GM19438 (cell line): ENCODE data around the gene NADSYN1.

ENCODE experiments used
- ATAC-seq: cut with Tn5 transposase; IDR thresholded peaks from one replicate; pipeline ENCODE4 v1.9.1; 2021; ENCODE audit warnings: low read depth; ENCODE audit not compliant: unreplicated experiment

Gene NADSYN1

DNA sequence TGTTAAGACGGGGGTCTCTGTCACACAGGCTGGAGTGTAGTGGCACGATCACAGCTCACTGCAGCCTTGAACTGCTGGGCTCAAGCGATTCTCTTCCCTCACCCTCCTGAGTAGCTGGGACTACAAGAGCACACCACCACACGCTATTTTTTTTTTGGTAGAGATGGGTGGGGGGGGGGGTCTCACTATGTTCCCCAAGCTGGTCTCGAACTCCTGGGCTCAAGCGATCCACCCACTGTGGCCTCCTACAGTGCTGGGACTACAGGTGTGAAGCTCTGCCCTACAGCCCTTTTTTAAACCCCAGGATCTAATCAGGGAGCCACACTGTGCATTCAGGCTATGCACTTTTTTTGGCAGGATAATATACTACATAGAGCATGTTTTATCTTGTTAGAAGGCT, 3.4 kb upstream of the NADSYN1 start:
- no peak for ATAC-seq

DNA sequence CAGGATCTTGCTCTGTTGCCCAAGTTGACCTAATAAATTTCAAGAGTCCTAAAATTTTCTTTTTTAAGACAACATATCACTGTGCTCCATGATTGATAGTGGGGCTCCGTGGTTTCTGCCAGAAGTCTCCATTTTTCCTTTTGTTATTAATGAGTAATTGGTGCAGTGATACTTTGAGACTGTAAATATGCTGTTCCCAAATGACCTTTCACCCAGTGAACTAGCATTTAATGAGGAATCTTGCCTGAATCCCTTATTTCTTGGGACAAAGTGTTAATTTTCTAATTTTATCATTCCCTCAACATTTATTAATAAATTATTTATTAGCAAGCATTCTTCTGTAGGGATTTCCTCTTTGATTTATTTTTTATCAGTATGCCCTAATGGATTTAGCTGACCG, 2.5 kb upstream of the NADSYN1 start:
- ATAC-seq, result no peak

DNA sequence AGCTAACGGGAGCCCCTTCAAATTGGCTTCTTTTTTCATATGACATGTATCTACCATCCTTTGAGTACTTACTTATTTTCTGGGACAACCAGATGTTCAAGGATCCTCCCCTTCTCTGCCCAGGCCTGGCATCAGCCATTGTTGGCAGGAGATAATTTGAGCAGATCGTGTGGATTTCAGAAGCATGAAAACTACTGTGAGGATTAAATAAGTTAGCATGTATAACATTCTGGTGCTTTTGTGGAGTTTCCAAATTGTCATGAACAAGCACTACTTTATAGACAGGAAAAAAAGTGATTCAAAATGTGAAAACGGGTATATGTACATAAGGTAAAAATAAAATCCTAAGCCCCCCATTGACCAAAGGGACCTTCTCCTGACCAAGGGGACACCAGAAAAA, 2.1 kb upstream of the NADSYN1 start:
- ATAC-seq, result no peak

DNA sequence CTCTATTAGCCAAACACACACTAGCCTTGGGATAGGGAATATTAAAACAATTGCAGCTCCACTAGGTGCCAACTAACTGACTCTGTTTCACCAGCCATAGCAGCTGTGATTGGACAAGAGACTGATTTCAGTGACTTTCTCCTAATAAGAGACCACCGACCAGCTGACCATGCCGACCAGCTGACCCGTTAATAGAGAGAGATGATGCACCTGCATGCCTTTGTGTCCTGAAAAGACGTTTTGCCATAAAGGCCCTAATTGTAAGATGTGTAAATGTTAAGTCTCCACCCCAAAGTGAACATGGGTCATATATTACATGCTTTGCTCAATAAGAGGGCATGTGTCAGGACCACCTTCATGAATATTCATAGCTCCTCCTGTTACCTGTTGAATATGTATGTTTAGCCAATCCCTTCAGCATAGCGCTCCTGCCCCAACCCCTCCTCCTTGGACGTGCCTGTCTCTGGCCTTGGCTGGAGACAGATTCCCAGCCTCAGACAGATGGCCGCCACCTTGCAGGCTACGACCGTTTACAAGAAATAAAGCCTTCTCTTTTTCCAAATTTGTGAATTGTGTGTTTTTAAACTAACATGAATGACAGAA, 1.3 kb upstream of the NADSYN1 start:
- ATAC-seq, result no peak

DNA sequence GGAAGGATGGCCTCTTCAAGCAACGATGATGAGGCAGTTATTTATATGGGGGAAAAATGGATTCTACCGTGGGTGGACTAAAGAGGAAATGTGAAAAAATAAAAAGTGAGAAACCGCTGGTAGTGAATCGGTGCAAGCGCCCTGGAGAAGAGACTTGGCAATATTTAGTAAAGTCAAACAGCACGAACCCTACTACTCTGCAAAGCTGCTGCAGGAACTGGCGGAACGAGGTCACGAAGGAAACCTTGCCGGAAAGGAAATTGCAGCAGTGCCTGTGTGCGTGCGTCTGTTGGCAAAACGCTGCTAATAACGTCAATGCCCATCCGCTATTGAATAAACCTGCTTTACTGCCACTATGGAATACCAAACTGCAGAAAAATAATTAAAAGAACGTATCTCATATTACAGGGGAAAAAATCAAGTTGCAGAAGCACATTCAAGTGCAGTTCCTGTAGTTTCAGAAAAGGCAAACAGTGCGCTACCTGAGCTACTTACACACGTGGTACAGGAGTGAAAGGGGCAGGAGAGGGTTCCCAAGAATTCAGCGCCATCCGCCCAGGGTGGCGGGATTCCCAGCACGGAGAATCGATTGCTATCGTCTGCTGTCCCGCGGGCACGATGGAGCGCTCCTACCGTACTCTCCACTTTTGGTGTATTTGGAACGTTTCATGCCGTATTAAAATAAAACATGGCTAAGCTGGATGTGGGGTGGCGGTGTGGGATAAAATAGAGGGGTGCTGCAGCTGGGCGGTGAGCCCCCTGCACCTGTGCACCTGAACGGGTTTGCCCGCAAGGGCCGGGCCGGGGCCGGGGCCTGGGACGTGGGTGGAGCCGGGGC, 585 bp upstream of the NADSYN1 start:
- ATAC-seq, result no peak

DNA sequence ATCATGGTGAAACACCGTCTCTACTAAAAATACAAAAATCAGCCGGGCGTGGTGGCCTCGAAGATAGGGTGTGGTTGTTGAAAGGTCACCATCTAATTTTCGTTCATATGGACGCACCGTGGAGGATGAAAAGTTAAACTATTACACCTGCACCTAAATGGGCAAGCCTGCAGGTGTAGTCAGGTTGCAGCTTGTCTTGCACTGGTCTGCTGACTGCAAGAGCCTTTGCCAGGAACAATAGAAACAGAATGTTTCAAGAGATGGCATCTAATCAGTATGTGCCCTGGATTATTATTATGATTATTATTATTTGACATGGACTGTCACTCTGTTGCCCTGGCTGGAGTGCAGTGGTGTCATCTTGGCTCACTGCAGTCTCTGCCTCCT, 908 bp downstream of the NADSYN1 start:
- ATAC-seq, result no peak

DNA sequence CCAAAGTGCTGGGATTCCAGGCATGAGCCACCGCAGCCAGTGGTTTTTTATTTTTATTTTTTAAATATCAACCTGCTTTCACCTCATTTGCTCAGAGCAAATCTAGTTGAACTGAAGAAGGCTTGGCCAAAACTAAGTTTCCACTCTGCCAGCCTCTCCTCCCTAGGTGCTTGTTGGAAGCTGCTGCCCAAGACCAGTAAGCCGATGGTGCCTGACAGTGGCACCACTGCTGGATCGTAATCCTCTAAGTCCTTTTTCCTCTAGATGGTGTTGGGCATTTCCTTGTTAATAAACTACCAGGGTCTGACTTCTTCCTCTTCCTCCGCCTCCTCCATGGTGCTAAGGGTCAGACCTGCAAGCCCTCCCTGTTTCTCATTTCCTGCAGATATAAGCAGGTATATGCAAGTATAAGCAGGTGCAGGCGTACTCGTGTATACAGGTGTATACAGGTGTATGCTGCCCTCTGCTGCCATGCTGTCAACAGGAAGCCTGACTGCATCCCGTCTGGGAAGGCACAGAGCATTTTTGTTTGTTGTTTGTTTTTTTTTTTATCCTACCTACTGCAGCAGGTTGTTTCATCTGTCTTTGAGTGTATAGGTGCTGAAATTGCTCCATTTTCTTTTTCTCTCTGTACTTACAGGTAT, 1.6 kb downstream of the NADSYN1 start:
- no peak for ATAC-seq

DNA sequence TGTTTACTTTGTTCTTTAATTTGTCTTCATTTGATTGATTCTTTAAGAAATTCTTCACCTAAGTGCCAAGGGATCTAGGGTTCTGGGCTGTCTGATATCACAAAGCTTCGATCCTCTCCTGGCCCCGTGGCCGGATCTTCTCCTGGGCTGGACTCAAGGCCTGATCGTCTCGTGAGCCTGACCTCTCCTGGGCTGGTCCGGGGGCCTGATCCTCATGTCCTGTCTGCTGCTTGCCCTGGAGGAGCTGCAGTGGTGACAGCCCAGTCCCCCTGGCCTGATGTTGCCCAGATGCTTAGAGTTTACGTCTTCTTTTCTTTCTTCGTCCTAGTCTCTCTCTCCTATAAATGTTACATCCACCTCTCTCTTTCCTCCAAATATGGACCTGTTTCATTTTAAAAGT, 3.3 kb downstream of the NADSYN1 start:
- ATAC-seq, result no peak

DNA sequence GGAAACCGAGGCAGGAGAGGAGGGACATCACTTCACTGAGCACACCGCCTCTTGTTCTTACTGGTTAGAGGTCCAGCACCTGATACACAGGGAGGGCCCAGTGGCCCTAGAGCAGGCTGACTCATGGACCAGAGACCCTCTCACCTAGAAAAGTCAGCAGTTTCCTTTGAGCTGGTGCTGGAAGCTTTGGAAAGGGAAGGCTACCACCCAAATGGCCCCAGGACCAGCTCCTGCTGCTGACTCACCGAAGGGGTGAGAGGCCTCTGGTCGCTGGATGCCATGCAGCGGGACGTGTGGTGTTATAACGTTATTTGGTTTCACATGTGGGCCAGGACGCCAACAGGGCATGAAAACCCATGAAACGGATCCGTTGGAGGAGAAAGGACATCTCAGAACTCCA, 3.8 kb downstream of the NADSYN1 start:
- no peak for ATAC-seq

DNA sequence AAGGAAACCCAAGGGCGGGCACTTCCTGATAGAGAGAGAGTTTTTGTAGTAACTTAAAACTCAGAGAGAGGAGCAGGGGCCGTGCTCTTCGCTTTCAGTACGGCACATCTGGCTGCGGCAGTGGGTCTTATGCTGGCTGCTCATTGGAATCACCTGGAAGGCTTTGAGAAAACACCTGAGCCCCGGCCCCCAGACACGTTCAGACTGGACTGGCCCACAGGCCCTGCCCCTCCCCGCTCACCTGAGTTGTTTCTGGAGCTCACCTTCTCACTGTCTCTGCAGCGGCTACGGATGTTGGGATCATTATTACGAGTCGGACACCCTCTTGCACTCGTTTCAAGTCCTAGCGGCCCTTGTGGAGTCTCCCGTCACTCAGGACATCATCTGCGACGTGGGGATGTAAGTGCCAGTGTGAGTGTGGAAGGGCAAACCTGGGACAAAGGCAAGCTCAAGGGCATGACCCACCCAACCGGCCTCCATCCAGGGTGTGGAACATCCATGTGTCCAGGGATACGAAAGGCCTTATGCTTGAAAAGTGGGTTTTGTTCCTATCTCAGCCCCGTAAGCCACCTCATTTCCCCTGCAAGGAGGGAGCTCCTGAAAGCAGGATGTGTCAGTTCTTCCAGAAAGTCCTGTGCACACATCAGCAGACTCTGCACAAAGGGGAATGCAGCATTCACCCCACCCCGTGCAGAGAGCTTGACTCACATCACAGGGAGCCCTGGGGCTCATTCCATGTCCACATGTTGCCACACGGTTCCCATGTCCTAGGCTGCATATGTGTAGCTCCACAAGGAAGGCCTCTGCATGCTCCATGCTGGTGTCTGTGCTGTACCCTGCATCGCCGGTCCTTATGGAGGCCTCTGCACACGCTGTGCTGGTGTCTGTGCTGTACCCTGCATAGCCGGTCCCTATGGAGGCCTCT, 5.4 kb downstream of the NADSYN1 start:
- ATAC-seq, result no peak

DNA sequence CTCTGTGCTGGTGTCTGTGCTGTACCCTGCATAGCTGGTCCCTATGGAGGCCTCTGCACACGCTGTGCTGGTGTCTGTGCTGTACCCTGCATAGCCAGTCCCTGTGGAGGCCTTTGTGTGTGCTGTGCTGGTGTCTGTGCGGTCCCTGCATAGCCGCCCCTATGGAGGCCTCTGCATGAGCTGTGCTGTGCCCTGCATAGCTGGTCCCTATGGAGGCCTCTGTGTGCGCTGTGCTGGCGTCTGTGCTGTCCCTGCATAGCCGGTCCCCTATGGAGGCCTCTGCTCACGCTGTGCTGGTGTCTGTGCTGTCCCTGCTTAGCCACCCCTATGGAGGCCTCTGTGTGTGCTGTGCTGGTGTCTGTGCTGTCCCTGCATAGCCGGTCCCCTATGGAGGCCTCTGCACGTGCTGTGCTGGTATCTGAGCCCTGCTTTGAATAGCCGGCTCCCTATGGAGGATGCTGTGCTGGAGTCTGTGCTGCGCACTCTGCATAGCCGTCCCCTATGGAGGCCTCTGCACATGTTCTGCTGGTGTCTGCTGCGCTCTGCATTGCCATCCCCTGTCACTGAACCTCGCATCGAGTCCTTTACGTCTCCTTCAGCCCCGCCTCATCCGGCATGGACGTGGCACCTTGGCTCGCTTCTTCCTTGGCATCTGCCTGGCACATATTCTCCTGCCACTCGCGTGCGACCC, 6.2 kb downstream of the NADSYN1 start:
- no peak for ATAC-seq

DNA sequence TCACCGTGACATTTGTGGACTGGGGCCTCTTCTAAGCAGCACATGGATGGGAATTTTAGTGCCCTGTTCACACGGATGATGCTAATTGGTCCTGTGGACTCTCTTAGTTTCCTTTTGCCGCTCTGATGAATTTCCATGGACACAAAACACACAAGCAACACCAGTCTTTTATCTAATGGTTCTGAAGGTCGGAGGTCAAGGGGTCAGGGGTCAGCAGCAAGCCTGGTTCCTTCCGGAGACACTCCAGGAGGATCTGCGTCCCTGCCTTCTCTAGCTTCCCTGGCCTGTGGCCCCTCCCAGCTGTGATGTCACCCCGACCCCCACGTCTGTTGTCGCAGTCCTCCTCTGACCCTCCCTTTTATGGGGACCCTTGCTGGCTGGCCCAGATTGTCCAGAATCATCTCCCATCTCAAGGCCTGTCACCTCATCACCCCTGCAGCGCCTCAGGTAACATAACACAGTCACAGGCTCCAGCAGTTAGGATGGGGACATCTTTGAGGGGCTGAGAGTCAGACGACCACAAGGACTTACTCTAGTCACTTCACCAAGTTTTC, 6.8 kb downstream of the NADSYN1 start:
- no peak for ATAC-seq

DNA sequence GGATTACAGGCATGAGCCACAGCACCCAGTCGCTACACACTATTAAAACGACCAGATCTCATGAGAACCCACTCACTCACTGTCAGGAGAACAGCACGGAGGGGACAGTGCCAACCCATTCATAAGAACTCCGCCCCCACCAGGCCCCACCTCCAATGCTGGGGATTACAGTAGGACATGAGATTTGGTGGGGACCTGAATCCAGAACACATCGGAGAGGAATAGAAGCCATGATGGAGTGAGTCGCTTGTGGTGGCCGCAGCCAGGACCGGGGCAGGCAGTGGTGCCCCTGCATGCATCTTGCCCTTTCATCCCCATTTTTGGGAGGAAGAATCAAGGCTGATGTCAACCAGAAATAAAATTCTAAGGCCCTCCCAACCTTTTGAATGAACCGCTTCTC, 8.7 kb downstream of the NADSYN1 start:
- no peak for ATAC-seq

DNA sequence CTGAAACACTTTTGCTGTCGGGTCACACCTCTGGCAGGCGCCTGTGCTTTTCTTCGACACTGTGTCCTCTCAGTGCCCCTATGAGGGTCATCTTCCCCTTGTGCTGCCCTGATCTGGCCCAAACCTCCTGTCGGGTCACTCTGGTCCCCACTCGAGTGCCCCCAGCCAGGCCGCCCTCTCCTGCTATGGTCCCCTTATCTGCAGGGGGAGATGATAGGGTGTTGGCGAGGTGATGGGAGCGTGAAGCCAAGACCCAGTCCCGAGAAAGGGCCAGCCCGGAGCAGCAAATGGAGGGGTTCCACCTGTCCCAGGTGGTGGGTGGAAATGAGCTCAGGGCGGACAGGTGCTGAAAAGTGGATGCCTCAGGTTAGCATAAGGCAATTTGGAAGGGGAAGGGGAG, 9.7 kb downstream of the NADSYN1 start:
- no peak for ATAC-seq

DNA sequence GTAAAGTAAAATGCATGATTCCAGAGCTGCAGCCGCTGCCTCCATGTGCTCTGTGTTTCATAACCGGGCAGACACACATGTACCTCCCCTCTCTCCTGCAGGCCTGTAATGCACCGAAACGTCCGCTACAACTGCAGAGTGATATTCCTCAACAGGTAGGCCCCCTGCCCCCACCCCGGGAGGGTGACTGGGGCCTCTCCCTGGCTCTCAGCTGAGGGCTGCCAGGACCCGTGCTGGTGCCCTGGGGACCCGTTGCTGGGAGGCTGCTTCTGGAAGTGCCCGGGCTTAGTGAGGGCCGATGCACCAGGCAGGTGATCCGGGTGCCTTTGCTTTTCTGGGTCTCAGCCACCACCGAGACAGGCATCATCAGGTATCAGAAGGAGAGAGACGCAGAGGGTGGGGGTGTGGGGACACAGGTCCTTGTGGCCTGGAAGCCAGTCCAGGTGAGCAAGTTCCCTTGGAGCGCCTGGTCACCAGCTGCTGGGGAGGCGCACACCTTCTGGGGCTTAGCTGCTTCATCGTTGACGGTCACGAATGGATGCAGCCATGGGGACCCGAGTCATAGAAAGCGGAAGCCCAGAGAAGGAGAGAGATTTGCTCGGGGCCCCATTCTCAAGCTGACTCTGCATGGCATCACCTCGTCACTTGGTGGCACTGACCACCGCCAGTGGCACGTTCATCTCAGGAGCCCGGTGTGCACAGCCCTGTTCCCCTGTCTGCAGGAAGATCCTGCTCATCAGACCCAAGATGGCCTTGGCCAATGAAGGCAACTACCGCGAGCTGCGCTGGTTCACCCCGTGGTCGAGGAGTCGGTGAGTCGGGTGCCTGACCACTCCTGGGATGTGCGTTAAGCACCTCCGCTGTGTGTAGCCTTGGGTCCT, 10.6 kb downstream of the NADSYN1 start:
- no peak for ATAC-seq

DNA sequence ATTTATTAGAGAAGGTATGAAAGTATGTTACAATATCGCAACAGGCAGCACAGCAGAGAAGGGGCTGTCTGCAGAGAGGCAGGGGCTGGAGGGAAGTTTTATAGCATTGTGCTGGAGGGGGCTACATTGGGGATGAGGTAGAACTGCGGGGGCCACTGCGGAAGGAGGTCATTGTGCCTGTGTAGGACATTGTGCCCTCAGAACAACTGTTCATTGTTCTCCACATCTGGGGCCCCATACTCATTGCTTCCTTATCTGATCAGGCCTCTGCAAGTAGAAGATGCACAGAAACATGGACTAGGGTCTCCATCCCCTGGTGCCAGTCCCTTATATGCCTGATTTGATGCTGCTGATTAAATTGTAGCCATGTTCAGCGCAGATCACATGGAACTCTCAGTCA, 12.1 kb downstream of the NADSYN1 start:
- ATAC-seq, result no peak

DNA sequence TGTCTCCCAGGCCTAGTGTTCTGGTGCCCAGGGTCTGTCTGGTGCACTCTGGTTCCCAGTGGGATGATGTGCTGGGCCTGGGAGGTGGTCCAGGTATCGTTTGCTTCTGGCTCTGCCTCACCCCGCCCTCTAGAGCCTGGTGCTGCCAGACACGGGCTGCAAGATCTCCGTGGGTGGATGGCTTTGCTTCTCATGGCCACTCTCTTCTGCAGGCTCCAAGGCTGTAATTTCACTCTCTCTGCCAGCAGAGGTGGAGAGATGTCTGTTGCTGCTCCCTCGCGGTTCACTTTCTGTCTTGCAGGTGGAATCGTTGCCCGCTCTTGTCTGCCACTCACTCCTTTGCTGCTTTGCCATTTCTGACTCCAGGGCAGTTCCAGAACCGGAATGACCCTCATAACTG, 13.4 kb downstream of the NADSYN1 start:
- no peak for ATAC-seq

DNA sequence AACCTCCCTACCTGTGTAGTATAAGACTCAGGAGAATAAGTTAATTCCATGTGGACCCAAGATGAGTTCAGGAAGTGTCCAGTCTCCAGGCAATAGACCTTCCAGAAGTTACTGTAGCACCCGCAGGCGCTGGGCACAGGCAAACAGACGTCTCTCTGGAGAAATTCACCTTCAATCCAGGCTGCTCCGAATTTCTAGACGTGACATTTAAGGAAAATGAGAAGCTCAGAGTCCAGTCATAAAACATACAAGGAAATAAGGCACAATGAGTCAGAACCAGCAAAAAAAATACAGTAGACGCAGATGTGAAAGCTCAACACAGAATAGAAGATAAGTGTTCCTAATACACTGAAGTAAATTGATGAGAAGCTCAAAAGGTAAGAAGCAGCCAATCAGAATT, 14.2 kb downstream of the NADSYN1 start:
- no peak for ATAC-seq

DNA sequence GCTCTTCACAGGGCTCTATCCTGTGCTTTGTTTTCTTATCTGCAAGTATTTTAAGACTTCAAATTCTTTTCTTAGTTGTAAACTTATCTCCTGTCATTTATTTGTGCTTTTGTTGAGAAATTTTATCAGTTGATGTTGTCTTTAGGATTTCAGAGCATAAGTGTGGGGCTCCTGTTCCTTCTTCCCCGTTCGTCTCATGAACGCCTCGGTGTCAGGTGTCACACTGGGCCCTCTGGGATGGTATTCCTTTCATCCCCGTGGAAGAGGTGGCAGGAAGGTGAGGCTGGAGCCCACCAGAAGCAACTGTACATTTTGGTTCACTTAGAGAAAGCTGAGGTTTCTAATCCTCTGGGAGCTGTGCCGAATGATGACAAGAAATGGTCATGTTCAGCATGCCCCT, 17.9 kb downstream of the NADSYN1 start:
- ATAC-seq, result no peak
